Smooth muscle cell (in vitro differentiated cells): ENCODE data around the gene MYOF. TPM values are rescaled to one million over a fixed set of nuclear protein-coding genes. Genes with fewer than 3 reads are reported as not detected.
A peak's percentile ranks its signal among the peaks of the same experiment; 100 is the strongest.

Experiments used
- DNase-seq: peaks from one replicate; lab custom pipeline; 2025; ENCODE audit not compliant: unreplicated experiment; lab: John Stamatoyannopoulos, UW
- H2AFZ ChIP-seq: fragments of 200-600 bp; sonication (generic); 2 replicates; pipeline ENCODE4 v1.6.0; 2016; ENCODE audit warnings: antibody characterized with exemption, low read depth, mild to moderate bottlenecking
- H3F3A ChIP-seq: fragments of 200-600 bp; sonication (generic); 2 replicates; pipeline ENCODE4 v1.6.0; 2017; ENCODE audit warnings: antibody characterized with exemption, low read depth
- H3K27ac ChIP-seq: fragments of 200-600 bp; sonication (generic); 2 replicates; pipeline ENCODE4 v1.5.1; 2016; ENCODE audit warnings: low read depth, mild to moderate bottlenecking
- H3K27me3 ChIP-seq: fragments of 200-600 bp; sonication (generic); 2 replicates; pipeline ENCODE4 v1.6.1; 2016; ENCODE audit warnings: low read depth, mild to moderate bottlenecking
- H3K36me3 ChIP-seq: fragments of 200-600 bp; sonication (generic); 2 replicates; pipeline ENCODE4 v1.5.1; 2016; ENCODE audit warnings: low read depth
- H3K4me1 ChIP-seq: fragments of 200-600 bp; sonication (generic); 2 replicates; pipeline ENCODE4 v1.5.1; 2016; ENCODE audit warnings: low read depth
- H3K4me2 ChIP-seq: fragments of 200-600 bp; sonication (generic); 2 replicates; pipeline ENCODE4 v1.6.0; 2016; ENCODE audit warnings: mild to moderate bottlenecking
- H3K4me3 ChIP-seq: fragments of 200-600 bp; sonication (generic); 2 replicates; pipeline ENCODE4 v1.5.1; 2016; ENCODE audit warnings: mild to moderate bottlenecking
- H3K79me2 ChIP-seq: fragments of 200-600 bp; sonication (generic); 2 replicates; pipeline ENCODE4 v1.6.0; 2016; ENCODE audit warnings: low read depth, mild to moderate bottlenecking
- H3K9ac ChIP-seq: fragments of 200-600 bp; sonication (generic); 2 replicates; pipeline ENCODE4 v1.6.0; 2016; ENCODE audit warnings: low read depth
- H3K9me3 ChIP-seq: fragments of 200-600 bp; sonication (generic); replicated peaks from 2 replicates; pipeline ENCODE4 v1.5.1; 2016; ENCODE audit warnings: low read depth
- H4K20me1 ChIP-seq: fragments of 200-600 bp; sonication (generic); 2 replicates; pipeline ENCODE4 v1.6.0; 2016; ENCODE audit warnings: low read depth
- CTCF ChIP-seq: fragments of 200-600 bp; sonication (generic); IDR thresholded peaks from 2 replicates; pipeline ENCODE4 v1.5.1; 2017; ENCODE audit warnings: borderline replicate concordance, mild to moderate bottlenecking, antibody characterized with exemption; ENCODE audit not compliant: insufficient read depth, poor library complexity, severe bottlenecking
- WGBS: methylation state at CpG from one replicate; pipeline ENCODE4 v1.1.7; 2016; ENCODE audit warnings: low lambda C conversion rate; 5-methylcytosine and 5-hydroxymethylcytosine counted together
- polyA plus RNA-seq: library from polyadenylated mRNA; unstranded; fragments of >200 nt; fragmentation: Nextera tagmentation; extraction: Ambion mirVana; gene quantifications from 2 replicates; pipeline ENCODE4 v1.2.1, GENCODE V29; 2016
- total RNA-seq: library from RNA; depleted of rRNA; stranded (reverse); fragments of >200 nt; gene quantifications from 2 replicates; pipeline ENCODE4 v1.2.3, GENCODE V29; 2014

MYOF gene
- total and polyA plus RNA-seq, 2 experiments from 2014 or later: 29.6 to 99.5 TPM

GRCh38 chr10:93336678-93337077 lies 145.5 kb downstream of the MYOF start:
- Histone ChIP-seq H3K36me3 (peaks cover 23% of the 10 kb centered on the region), H3K9ac (no peak overlapping the region), H2AFZ (no peak overlapping the region), H3K79me2 (no peaks in the 10 kb centered on the region), H3F3A (no peaks in the 10 kb centered on the region), H3K27ac (no peak overlapping the region), H3K27me3 (no peaks in the 10 kb centered on the region), H3K9me3 (no peaks in the 10 kb centered on the region), H3K4me3 (no peak overlapping the region), H3K4me1 (peaks cover 11% of the 10 kb centered on the region), H4K20me1 (no peaks in the 10 kb centered on the region), H3K4me2 (no peak overlapping the region)
- no peak for TF ChIP-seq CTCF
- no peak for DNase-seq
- WGBS: 96% methylated on average over 1 of the region's 1 CpG

GRCh38 chr10:93336110-93336509 lies 146.0 kb downstream of the MYOF start:
- Histone ChIP-seq H3K9me3 (no peaks in the 10 kb centered on the region), H3K27ac (peak overlapping the region; percentile 82), H3K36me3 (peaks cover 23% of the 10 kb centered on the region), H3K27me3 (no peaks in the 10 kb centered on the region), H3K79me2 (no peaks in the 10 kb centered on the region), H2AFZ (no peak overlapping the region), H4K20me1 (no peaks in the 10 kb centered on the region), H3K4me3 (no peak overlapping the region), H3K9ac (no peak overlapping the region), H3F3A (no peaks in the 10 kb centered on the region), H3K4me2 (no peak overlapping the region), H3K4me1 (peaks cover 11% of the 10 kb centered on the region)
- no peak for TF ChIP-seq CTCF
- WGBS: 95% methylated on average over 6 of the region's 6 CpGs
- DNase-seq: no peak

GRCh38 chr10:93334901-93335327 lies 147.2 kb downstream of the MYOF start:
- Histone ChIP-seq H3K27me3 (no peaks in the 10 kb centered on the region), H2AFZ (no peak overlapping the region), H4K20me1 (no peaks in the 10 kb centered on the region), H3K4me3 (no peak overlapping the region), H3K9me3 (no peaks in the 10 kb centered on the region), H3K4me1 (peaks cover 11% of the 10 kb centered on the region), H3K27ac (peak overlapping the region; percentile 82), H3K79me2 (no peaks in the 10 kb centered on the region), H3K4me2 (no peak overlapping the region), H3F3A (no peaks in the 10 kb centered on the region), H3K9ac (peak overlapping the region; percentile 2), H3K36me3 (peaks cover 16% of the 10 kb centered on the region)
- WGBS: 58% methylated on average over 9 of the region's 9 CpGs
- no peak for DNase-seq
- TF ChIP-seq CTCF: no peak

GRCh38 chr10:93334181-93334580 lies 148.0 kb downstream of the MYOF start:
- no peak overlapping the region for H2AFZ ChIP-seq
- peaks cover 16% of the 10 kb centered on the region for H3K36me3 ChIP-seq
- peaks cover 11% of the 10 kb centered on the region for H3K4me1 ChIP-seq
- peak overlapping the region; percentile 82 for H3K27ac ChIP-seq
- H3K9ac ChIP-seq: peak overlapping the region; percentile 2
- H3K9me3 ChIP-seq: no peaks in the 10 kb centered on the region
- no peak overlapping the region for H3K4me2 ChIP-seq
- H3K27me3 ChIP-seq: no peaks in the 10 kb centered on the region
- no peaks in the 10 kb centered on the region for H3F3A ChIP-seq
- no peak overlapping the region for H3K4me3 ChIP-seq
- no peak for DNase-seq
- 82% methylated on average over 3 of the region's 3 CpGs for WGBS
- H4K20me1 ChIP-seq: no peaks in the 10 kb centered on the region
- H3K79me2 ChIP-seq: no peaks in the 10 kb centered on the region
- no peak for TF ChIP-seq CTCF
